Measurements from ENCODE around the gene CARD6. TPM values are rescaled to one million over a fixed set of nuclear protein-coding genes. Genes with fewer than 3 reads are reported as not detected.
A peak's percentile ranks its signal among the peaks of the same experiment; 100 is the strongest.

Gene CARD6
- total and polyA plus RNA-seq, 2 of the 8 experiments (the other 6 are each of a cell fraction or from before 2014, with no cell fraction given) = 0.41 to 0.50 TPM

GRCh38 chr5:40869384-40869783 is 28.2 kb downstream of the CARD6 start:
- Histone ChIP-seq H3K4me3 (ENCODE audit: extremely low read depth in 1 of 4, insufficient read depth in 2 of 4, low read depth in 3 of 4, low read length in 4 of 4) (no peak overlapping the region), H4K5ac (ENCODE audit: insufficient read length, low read depth, low read length) (no peak overlapping the region), H2BK12ac (ENCODE audit: low read depth, low read length) (no peak overlapping the region), H3K14ac (ENCODE audit: insufficient read length) (no peak overlapping the region), H2BK15ac (ENCODE audit: low read length) (no peak overlapping the region), H3K79me1 (ENCODE audit: low read depth, low read length) (no peaks in the 10 kb centered on the region), H2BK20ac (ENCODE audit: low read length) (no peak overlapping the region), H3K9ac (replicated peaks in 1 of 4; ENCODE audit: extremely low read depth in 1 of 4, low read depth in 3 of 4, low read length in 3 of 4) (no peak overlapping the region), H3K9me3 (ENCODE audit: insufficient read depth in 2 of 2, low read depth in 1 of 2, low read length in 1 of 2) (no peaks in the 10 kb centered on the region), H2BK120ac (replicated peaks; ENCODE audit: low read depth, low read length) (no peak overlapping the region), H3K18ac (ENCODE audit: extremely low read depth, low read length) (no peak overlapping the region), H3K23me2 (ENCODE audit: low read depth, low read length) (no peaks in the 10 kb centered on the region), H3K4ac (replicated peaks; ENCODE audit: insufficient read length, low read depth, low read length) (no peak overlapping the region), H2AFZ (ENCODE audit: low read length) (no peak overlapping the region), H3K27ac (ENCODE audit: low read depth, low read length) (no peak overlapping the region), H3K79me2 (ENCODE audit: control insufficient read depth in 1 of 2, insufficient read depth in 2 of 2, low read length in 2 of 2) (no peaks in the 10 kb centered on the region), H3K23ac (ENCODE audit: insufficient read length) (no peak overlapping the region), H3K4me1 (replicated peaks in 1 of 4; ENCODE audit: control insufficient read depth in 3 of 4, insufficient read depth in 4 of 4, low read length in 3 of 4) (peaks cover 0 to 4% (median 1%) of the 10 kb centered on the region in 4 experiments; a peak in 5 of 7 replicates), H2BK5ac (ENCODE audit: low read depth, low read length) (no peak overlapping the region), H4K91ac (replicated peaks; ENCODE audit: insufficient read length, low read length) (no peak overlapping the region), H3K27me3 (replicated peaks in 1 of 4; ENCODE audit: control insufficient read depth in 3 of 4, extremely low read depth in 1 of 4, insufficient read depth in 3 of 4, low read length in 3 of 4) (no peaks in the 10 kb centered on the region), H3K56ac (replicated peaks; ENCODE audit: insufficient read length, low read depth, low read length) (no peak overlapping the region), H4K8ac (ENCODE audit: extremely low read depth, insufficient read depth, low read length) (no peak overlapping the region), H4K20me1 (replicated peaks in 1 of 2; ENCODE audit: control insufficient read depth in 1 of 2, insufficient read depth in 2 of 2, low read length in 2 of 2) (no peaks in the 10 kb centered on the region), H3K36me3 (ENCODE audit: control insufficient read depth in 2 of 4, insufficient read depth in 4 of 4, low read length in 3 of 4) (no peaks in the 10 kb centered on the region), H2AK5ac (ENCODE audit: low read depth, low read length) (no peak overlapping the region), H3K4me2 (ENCODE audit: insufficient read depth in 1 of 2, low read depth in 2 of 2, low read length in 2 of 2) (no peak overlapping the region)
- FAIRE-seq (no peak), DNase-seq (ENCODE audit: low read depth in 1 of 2, low spot score in 2 of 2) (peak in 1 of 2 experiments; percentile 0)
- TF ChIP-seq SP2 (IDR thresholded peaks at IDR 0.05; ENCODE audit: low read length) (no peak), FOSL1 (IDR thresholded peaks at IDR 0.05; ENCODE audit: insufficient read depth, low read depth, low read length) (no peak), SAP30 (IDR thresholded peaks at IDR 0.05; ENCODE audit: insufficient read depth, insufficient replicate concordance, low read length) (no peak), BCL11A (IDR thresholded peaks at IDR 0.05; ENCODE audit: low read depth in 2 of 2, low read length in 2 of 2) (no peak), KDM1A (IDR thresholded peaks at IDR 0.05; ENCODE audit: borderline replicate concordance, low read length) (no peak), CEBPB (IDR thresholded peaks at IDR 0.05; ENCODE audit: low read depth, low read length) (no peak)
- 75% methylated on average over 1 of the region's 1 CpG; no CpG with 5 or more reads in 1 of the 2 experiments for WGBS, 2 experiments (ENCODE audit: extremely low coverage in 1 of 2, insufficient coverage in 1 of 2, insufficient read length in 1 of 2, insufficient replicate concordance in 2 of 2, low coverage in 1 of 2, low lambda C conversion rate in 2 of 2, missing lambda C conversion rate in 1 of 2)
- ChIA-PET CTCF (ENCODE audit: partially characterized antibody) (no interaction called here), POLR2A (ENCODE audit: partially characterized antibody) (no interaction called here)

Measured in H1 (cell line).